H9 (cell line): ENCODE results near the gene CADM3. TPM values are rescaled to one million over a fixed set of nuclear protein-coding genes. Genes with fewer than 3 reads are reported as not detected.

Source experiments
- DNase-seq: peaks from one replicate; pipeline ENCODE4 v3.0.0-alpha.2; 2017
- H2AFZ ChIP-seq: one replicate; pipeline ENCODE4 v1.6.1; 2013; ENCODE audit warnings: mild to moderate bottlenecking, low read length, control low read depth, moderate library complexity
- H2AK5ac ChIP-seq: 2 replicates; pipeline ENCODE4 v1.6.1; 2013; ENCODE audit warnings: low read length, control low read depth, mixed read lengths; ENCODE audit not compliant: insufficient read length
- H2BK120ac ChIP-seq: one replicate; pipeline ENCODE4 v1.6.1; 2013; ENCODE audit warnings: low read depth, mild to moderate bottlenecking, low read length, control low read depth, inconsistent platforms; ENCODE audit not compliant: poor library complexity, severe bottlenecking
- H2BK12ac ChIP-seq: 2 replicates; pipeline ENCODE4 v1.6.1; 2013; ENCODE audit warnings: low read length, control low read depth, mixed read lengths, low read depth; ENCODE audit not compliant: insufficient read length
- H2BK15ac ChIP-seq: 2 replicates; pipeline ENCODE4 v1.6.1; 2013; ENCODE audit warnings: low read depth, low read length, control low read depth
- H2BK20ac ChIP-seq: one replicate; pipeline ENCODE4 v1.6.1; 2013; ENCODE audit warnings: low read depth, mild to moderate bottlenecking, low read length, control low read depth, inconsistent platforms; ENCODE audit not compliant: poor library complexity, severe bottlenecking
- H2BK5ac ChIP-seq: 2 replicates; pipeline ENCODE4 v1.6.1; 2013; ENCODE audit warnings: low read length, control low read depth, mixed read lengths; ENCODE audit not compliant: insufficient read length
- H3K14ac ChIP-seq: 2 replicates; pipeline ENCODE4 v1.6.1; 2013; ENCODE audit warnings: low read length, control low read depth; ENCODE audit not compliant: insufficient read depth
- H3K18ac ChIP-seq: 2 replicates; pipeline ENCODE4 v1.6.1; 2013; ENCODE audit warnings: low read depth, mild to moderate bottlenecking, mixed read lengths, low read length, control low read depth; ENCODE audit not compliant: insufficient read length
- H3K23ac ChIP-seq: 2 replicates; pipeline ENCODE4 v1.6.1; 2013; ENCODE audit warnings: low read length, control low read depth, mixed read lengths, low read depth; ENCODE audit not compliant: insufficient read length
- H3K23me2 ChIP-seq: 2 replicates; pipeline ENCODE4 v1.6.1; 2013; ENCODE audit warnings: low read depth, mild to moderate bottlenecking, mixed read lengths, low read length, control low read depth; ENCODE audit not compliant: insufficient read length, poor library complexity, severe bottlenecking
- H3K27ac ChIP-seq: 2 replicates; pipeline ENCODE4 v1.5.1; 2013; ENCODE audit warnings: low read length, control low read depth, mixed read lengths, low read depth; ENCODE audit not compliant: insufficient read length
- H3K27me3 ChIP-seq: 2 replicates; pipeline ENCODE4 v1.6.1; 2013; ENCODE audit warnings: low read length, control low read depth, inconsistent platforms; ENCODE audit not compliant: insufficient read depth
- H3K4ac ChIP-seq: 2 replicates; pipeline ENCODE4 v1.6.1; 2013; ENCODE audit warnings: low read depth, mild to moderate bottlenecking, control low read depth, inconsistent platforms, low read length, moderate library complexity
- H3K4me1 ChIP-seq: 2 replicates; pipeline ENCODE4 v1.6.1; 2013; ENCODE audit warnings: low read length, control low read depth, inconsistent platforms; ENCODE audit not compliant: insufficient read depth
- H3K4me2 ChIP-seq: 2 replicates; pipeline ENCODE4 v1.6.1; 2013; ENCODE audit warnings: low read length, control low read depth, mixed read lengths; ENCODE audit not compliant: insufficient read length, insufficient read depth
- H3K56ac ChIP-seq: 2 replicates; pipeline ENCODE4 v1.6.1; 2013; ENCODE audit warnings: low read depth, mild to moderate bottlenecking, mixed read lengths, low read length, control low read depth; ENCODE audit not compliant: insufficient read length
- H3K79me1 ChIP-seq: 2 replicates; pipeline ENCODE4 v1.6.1; 2013; ENCODE audit warnings: low read depth, mild to moderate bottlenecking, moderate library complexity, low read length, control low read depth, inconsistent platforms; ENCODE audit not compliant: insufficient read depth, poor library complexity, severe bottlenecking
- H3K79me2 ChIP-seq: 2 replicates; pipeline ENCODE4 v1.6.1; 2013; ENCODE audit warnings: low read length, control low read depth, inconsistent platforms; ENCODE audit not compliant: insufficient read depth
- H3K9ac ChIP-seq: 2 replicates; pipeline ENCODE4 v1.6.1; 2013; ENCODE audit warnings: low read length, control low read depth, mixed read lengths; ENCODE audit not compliant: insufficient read length; ENCODE audit errors: extremely low read depth
- H3K9me3 ChIP-seq: one replicate; pipeline ENCODE4 v1.6.1; 2013; ENCODE audit warnings: low read depth, low read length, inconsistent platforms; ENCODE audit not compliant: control insufficient read depth
- H3T11ph ChIP-seq: one replicate; pipeline ENCODE4 v1.6.1; 2013; ENCODE audit warnings: mild to moderate bottlenecking, low read length, control low read depth, inconsistent platforms
- H4K20me1 ChIP-seq: one replicate; pipeline ENCODE4 v1.6.1; 2013; ENCODE audit not compliant: control insufficient read depth, insufficient read length, insufficient read depth
- H4K5ac ChIP-seq: 2 replicates; pipeline ENCODE4 v1.6.1; 2013; ENCODE audit warnings: low read depth, mild to moderate bottlenecking, mixed read lengths, low read length, control low read depth; ENCODE audit not compliant: insufficient read length
- H4K8ac ChIP-seq: replicated peaks from 2 replicates; pipeline ENCODE4 v1.6.1; 2013; ENCODE audit warnings: low read length, control low read depth, mixed read lengths, low read depth; ENCODE audit not compliant: insufficient read length
- H4K91ac ChIP-seq: 2 replicates; pipeline ENCODE4 v1.6.1; 2013; ENCODE audit warnings: low read depth, mild to moderate bottlenecking, moderate library complexity, mixed read lengths, low read length, control low read depth; ENCODE audit not compliant: insufficient read length
- H3K27ac Mint-ChIP-seq, 3 experiments: 2 replicates in 2 of 3; 3 replicates in 1 of 3; pipeline ENCODE4 v1.8.0; 2020 to 2021; ENCODE audit warnings: mixed read lengths in 3 of 3, mild to moderate bottlenecking in 1 of 3, moderate library complexity in 1 of 3
- H3K27me3 Mint-ChIP-seq: 2 replicates; pipeline ENCODE4 v1.8.0; 2021; ENCODE audit warnings: low read depth, mild to moderate bottlenecking, moderate library complexity, mixed read lengths
- H3K36me3 Mint-ChIP-seq, 3 experiments: 2 replicates in 2 of 3; 3 replicates in 1 of 3; pipeline ENCODE4 v1.8.0; 2020 to 2021; ENCODE audit warnings: low read depth in 3 of 3, mixed read lengths in 3 of 3; ENCODE audit not compliant: insufficient read depth in 1 of 3
- H3K4me1 Mint-ChIP-seq, 2 experiments: 2 replicates each; pipeline ENCODE4 v1.8.0; 2020; ENCODE audit warnings: mixed read lengths in 2 of 2
- H3K4me3 Mint-ChIP-seq, 2 experiments: 2 replicates in 1 of 2; 3 replicates in 1 of 2; pipeline ENCODE4 v1.8.0; 2020 to 2021; ENCODE audit warnings: mild to moderate bottlenecking in 2 of 2, mixed read lengths in 2 of 2, moderate library complexity in 1 of 2
- H3K9me3 Mint-ChIP-seq, 2 experiments: 2 replicates in 1 of 2; 3 replicates in 1 of 2; pipeline ENCODE4 v1.8.0; 2020; ENCODE audit warnings: mild to moderate bottlenecking in 2 of 2, mixed read lengths in 2 of 2, moderate library complexity in 1 of 2
- WGBS: extraction: QIAGEN DNeasy Blood & Tissue Kit; methylation state at CpG from one replicate; pipeline ENCODE4 v1.1.7; 2013; ENCODE audit warnings: missing lambda C conversion rate, low lambda C conversion rate, mixed read lengths; ENCODE audit not compliant: insufficient read length; ENCODE audit errors: extremely low coverage; 5-methylcytosine and 5-hydroxymethylcytosine counted together
- total RNA-seq: library from RNA; stranded (reverse); gene quantifications from 2 replicates; pipeline ENCODE4 v1.2.1, GENCODE V29; 2021
- TF ChIP-seq, protein P1 (sequence below): fragments of 200-600 bp; sonication (generic); conservative IDR thresholded peaks from 3 replicates; pipeline ENCODE4 v1.8.0; 2021; ENCODE audit warnings: antibody characterized with exemption, mild to moderate bottlenecking

The CADM3 gene
- total RNA-seq, 1 experiment from 2014 or later = 5.6 TPM

DNA sequence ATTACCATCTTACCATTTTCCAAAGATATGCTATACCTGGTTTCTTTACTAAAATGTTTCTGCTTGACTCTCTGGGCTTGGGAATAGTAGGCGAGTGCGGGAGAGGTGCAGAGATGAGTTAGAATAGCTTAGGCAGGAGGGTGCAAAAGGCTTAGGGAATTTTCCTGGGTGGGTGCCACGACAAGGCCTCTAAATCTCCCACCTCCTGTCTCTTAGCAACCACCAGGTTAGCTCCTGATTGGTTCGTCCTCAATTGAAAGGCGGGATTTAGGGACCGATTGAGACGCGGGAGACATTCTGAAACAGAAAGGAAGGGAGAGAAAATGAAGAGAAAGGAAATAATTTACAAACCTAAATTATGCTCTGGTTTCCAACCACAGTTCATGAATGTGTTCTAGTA lies 36.4 kb downstream of the CADM3 start:
- Histone ChIP-seq H3T11ph (no peak overlapping the region), H3K9me3 (no peaks in the 10 kb centered on the region), H3K79me1 (no peaks in the 10 kb centered on the region), H3K56ac (no peak overlapping the region), H2BK20ac (no peak overlapping the region), H4K91ac (no peak overlapping the region), H2BK15ac (no peak overlapping the region), H3K9ac (no peak overlapping the region), H3K18ac (no peak overlapping the region), H2BK5ac (no peak overlapping the region), H2BK120ac (no peak overlapping the region), H2AK5ac (no peak overlapping the region), H3K27ac (no peak overlapping the region), H3K14ac (no peak overlapping the region), H3K4me2 (peak overlapping the region; percentile 17), H3K4ac (no peak overlapping the region), H3K27me3 (no peaks in the 10 kb centered on the region), H4K8ac (no peak overlapping the region), H3K23me2 (no peaks in the 10 kb centered on the region), H4K5ac (no peak overlapping the region), H3K79me2 (no peaks in the 10 kb centered on the region), H3K23ac (no peak overlapping the region), H2AFZ (no peak overlapping the region), H2BK12ac (no peak overlapping the region), H4K20me1 (no peaks in the 10 kb centered on the region), H3K4me1 (no peaks in the 10 kb centered on the region)
- Mint-ChIP-seq H3K9me3 (no peaks in the 10 kb centered on the region), H3K4me3 (peak overlapping the region; percentile 47 to 76), H3K36me3 (no peaks in the 10 kb centered on the region), H3K27me3 (peaks cover 27% of the 10 kb centered on the region), H3K27ac (no peak overlapping the region), H3K4me1 (peaks cover 21 to 48% of the 10 kb centered on the region in 2 experiments)
- DNase-seq = no peak
- WGBS = no CpG with 5 or more reads among the region's 8 CpGs
- TF ChIP-seq, protein P1, sequence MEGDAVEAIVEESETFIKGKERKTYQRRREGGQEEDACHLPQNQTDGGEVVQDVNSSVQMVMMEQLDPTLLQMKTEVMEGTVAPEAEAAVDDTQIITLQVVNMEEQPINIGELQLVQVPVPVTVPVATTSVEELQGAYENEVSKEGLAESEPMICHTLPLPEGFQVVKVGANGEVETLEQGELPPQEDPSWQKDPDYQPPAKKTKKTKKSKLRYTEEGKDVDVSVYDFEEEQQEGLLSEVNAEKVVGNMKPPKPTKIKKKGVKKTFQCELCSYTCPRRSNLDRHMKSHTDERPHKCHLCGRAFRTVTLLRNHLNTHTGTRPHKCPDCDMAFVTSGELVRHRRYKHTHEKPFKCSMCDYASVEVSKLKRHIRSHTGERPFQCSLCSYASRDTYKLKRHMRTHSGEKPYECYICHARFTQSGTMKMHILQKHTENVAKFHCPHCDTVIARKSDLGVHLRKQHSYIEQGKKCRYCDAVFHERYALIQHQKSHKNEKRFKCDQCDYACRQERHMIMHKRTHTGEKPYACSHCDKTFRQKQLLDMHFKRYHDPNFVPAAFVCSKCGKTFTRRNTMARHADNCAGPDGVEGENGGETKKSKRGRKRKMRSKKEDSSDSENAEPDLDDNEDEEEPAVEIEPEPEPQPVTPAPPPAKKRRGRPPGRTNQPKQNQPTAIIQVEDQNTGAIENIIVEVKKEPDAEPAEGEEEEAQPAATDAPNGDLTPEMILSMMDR = no peak
